K562 (cell line): ENCODE data around the gene KIF18B. TPM values are rescaled to one million over a fixed set of nuclear protein-coding genes. Genes with fewer than 3 reads are reported as not detected.

Source experiments
- CBX5 ChIP-seq: IDR thresholded peaks from 2 replicates; pipeline ENCODE4 v1.6.1; 2014; ENCODE audit warnings: low read depth, borderline replicate concordance
- CCNT2 ChIP-seq: IDR thresholded peaks from 2 replicates; pipeline ENCODE4 v1.6.1; 2011; ENCODE audit warnings: borderline replicate concordance, low read depth, mild to moderate bottlenecking, moderate library complexity, mixed read lengths, low read length; ENCODE audit not compliant: insufficient read length; ENCODE audit errors: extremely low read depth
- ELF2 ChIP-seq: fragments of 250-450 bp; sonication (Bioruptor Pico); IDR thresholded peaks from 2 replicates; pipeline ENCODE4 v1.5.0; 2021; ENCODE audit warnings: mild to moderate bottlenecking
- GABPA ChIP-seq: fragments of 200-800 bp; sonication (Bioruptor generic); conservative IDR thresholded peaks from 2 replicates; pipeline ENCODE4 v1.6.1; 2016; ENCODE audit warnings: low read depth, missing genetic modification characterization, missing compliant biosample characterization
- ILF3 ChIP-seq: fragments of 450-650 bp; IDR thresholded peaks from 2 replicates; pipeline ENCODE4 v1.6.1; 2018; ENCODE audit warnings: antibody characterized with exemption, mild to moderate bottlenecking, moderate library complexity, borderline replicate concordance
- MTA3 ChIP-seq: fragments of 450-650 bp; formaldehyde crosslinking; IDR thresholded peaks from 2 replicates; pipeline ENCODE4 v1.6.1; 2017; ENCODE audit warnings: mild to moderate bottlenecking, borderline replicate concordance
- MXI1 ChIP-seq: IDR thresholded peaks from 2 replicates; pipeline ENCODE4 v1.6.1; 2011; ENCODE audit warnings: low read depth, mild to moderate bottlenecking, improper control_type of control experiment, low read length
- NFE2L1 ChIP-seq: fragments of 450-650 bp; IDR thresholded peaks from 2 replicates; pipeline ENCODE4 v1.6.1; 2016; ENCODE audit warnings: missing genetic modification characterization, low read depth, mild to moderate bottlenecking, missing compliant biosample characterization, moderate library complexity, borderline replicate concordance
- PHF20 ChIP-seq: fragments of 450-650 bp; IDR thresholded peaks from 2 replicates; pipeline ENCODE4 v1.6.1; 2018; ENCODE audit not compliant: partially characterized antibody
- POU5F1 ChIP-seq: fragments of 150-350 bp; IDR thresholded peaks from 2 replicates; pipeline ENCODE4 v1.6.1; 2014; ENCODE audit warnings: borderline replicate concordance, low read length, low read depth, mild to moderate bottlenecking; ENCODE audit not compliant: partially characterized antibody
- ZEB2 ChIP-seq: fragments of 450-650 bp; IDR thresholded peaks from 2 replicates; pipeline ENCODE4 v1.6.1; 2016
- ZNF121 ChIP-seq: sonication (generic); formaldehyde crosslinking; conservative IDR thresholded peaks from 2 replicates; pipeline ENCODE4 v1.8.0; 2022; ENCODE audit warnings: missing genetic modification reagents
- ZNF263 ChIP-seq: sonication (generic); formaldehyde crosslinking; IDR thresholded peaks from 2 replicates; pipeline ENCODE4 v1.8.0; 2022; ENCODE audit warnings: mild to moderate bottlenecking, missing genetic modification reagents, borderline replicate concordance
- ZNF717 ChIP-seq: fragments of 250-450 bp; sonication (Bioruptor Pico); IDR thresholded peaks from 2 replicates; pipeline ENCODE4 v1.5.0; 2021
- polyA plus RNA-seq, 8 experiments: library from polyadenylated mRNA; depleted of rRNA in 4 of 8; stranded (reverse) in 5 of 8; unstranded in 3 of 8; fragments of >200 nt; fragmentation: Nextera tagmentation in 2 of 8; fragmentation: Illumina TruSeq in 1 of 8; extraction: Ambion mirVana in 2 of 8; extraction: Trizol in 1 of 8; gene quantifications; 2 replicates each; pipeline versions ENCODE4 v1.2.1 to v1.2.3, GENCODE V29; 2011 to 2014; ENCODE audit warnings: inconsistent platforms in 1 of 8, missing spikeins in 1 of 8
- total RNA-seq, 7 experiments: library from RNA; depleted of rRNA in 6 of 7; stranded (reverse); fragments of >200 nt in 6 of 7; fragmentation: Illumina TruSeq in 2 of 7; extraction: Trizol in 2 of 7; gene quantifications; 2 replicates each; pipeline versions ENCODE4 v1.2.1 to v1.2.3, GENCODE V29; 2011 to 2021; ENCODE audit warnings: low replicate concordance in 1 of 7
- TF ChIP-seq, protein P1 (sequence below): sonication (generic); formaldehyde crosslinking; IDR thresholded peaks from 2 replicates; pipeline ENCODE4 v1.8.0; 2023; ENCODE audit warnings: mild to moderate bottlenecking, missing genetic modification reagents
- TF ChIP-seq, protein P2 (sequence below), 2 experiments: fragments of 450-650 bp; IDR thresholded peaks; 2 replicates each; pipeline ENCODE4 v1.6.1; 2016; ENCODE audit warnings: mild to moderate bottlenecking in 2 of 2, borderline replicate concordance in 1 of 2, low read depth in 1 of 2, moderate library complexity in 1 of 2
- TF ChIP-seq, protein P3 (sequence below): IDR thresholded peaks from 2 replicates; pipeline ENCODE4 v1.6.1; 2011; ENCODE audit not compliant: insufficient read length; ENCODE audit errors: extremely low read depth

KIF18B gene
- total and polyA plus RNA-seq, 9 of the 15 experiments (the other 6 are each of a cell fraction or from before 2014, with no cell fraction given): 2.0 to 42.8 (median 13.2) TPM

DNA sequence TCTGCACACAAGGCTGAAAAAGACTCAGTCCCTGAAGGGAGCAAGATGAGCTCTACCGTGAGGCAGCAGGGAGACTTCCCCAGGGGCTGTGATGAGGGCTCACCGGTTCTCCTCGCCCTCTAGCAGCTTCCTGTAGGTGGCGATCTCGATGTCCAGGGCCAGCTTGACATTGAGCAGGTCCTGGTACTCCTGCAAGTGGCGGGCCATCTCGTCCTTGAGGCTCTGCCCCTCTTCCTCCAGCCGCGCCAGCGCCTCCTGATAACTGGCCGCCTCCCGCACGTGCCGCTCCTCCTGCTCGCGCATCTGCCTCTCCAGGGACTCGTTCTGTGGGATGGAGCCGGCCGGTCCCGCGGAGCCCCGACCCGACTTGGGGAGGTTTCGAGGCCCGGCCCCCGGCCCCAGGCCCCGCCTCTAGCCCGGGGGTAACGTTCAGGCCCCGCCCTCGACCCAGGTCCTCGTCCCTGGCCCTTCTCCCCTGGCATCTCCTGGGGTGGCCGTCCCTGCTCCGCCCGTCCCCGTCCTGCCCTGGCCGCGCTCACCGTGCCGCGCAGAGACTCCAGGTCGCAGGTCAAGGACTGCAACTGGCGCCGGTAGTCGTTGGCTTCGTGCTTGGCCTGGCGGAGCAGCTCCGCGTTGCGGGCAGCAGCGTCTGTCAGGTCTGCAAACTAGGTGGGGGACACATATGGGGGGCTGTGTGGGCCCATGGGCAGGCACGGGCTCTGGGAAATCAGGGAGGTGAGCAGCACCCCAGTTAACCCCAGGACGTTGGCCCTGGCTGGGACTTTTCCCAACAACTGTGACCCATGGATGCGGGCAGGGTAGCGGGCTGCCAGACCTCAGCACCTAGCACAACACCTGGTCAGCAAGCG is 36.2 kb downstream of the KIF18B start (continued):
- TF ChIP-seq ELF2 (no peak), NFE2L1 (tag) (no peak), ILF3 (no peak), PHF20 (no peak), ZNF717 (CRISPR knock-in tag) (no peak), CCNT2 (no peak), ZEB2 (0 out of 2 replicates have a peak, but pooled peaks have one; percentile 18), ZNF263 (CRISPR knock-in tag) (peak; percentile 36; the same call in 1 of the 2 replicates), MXI1 (no peak), CBX5 (no peak), POU5F1 (no peak), ZNF121 (no peak), MTA3 (0 out of 2 replicates have a peak, but pooled peaks have one; percentile 36), GABPA (tag) (no peak)
- TF ChIP-seq, protein P1, sequence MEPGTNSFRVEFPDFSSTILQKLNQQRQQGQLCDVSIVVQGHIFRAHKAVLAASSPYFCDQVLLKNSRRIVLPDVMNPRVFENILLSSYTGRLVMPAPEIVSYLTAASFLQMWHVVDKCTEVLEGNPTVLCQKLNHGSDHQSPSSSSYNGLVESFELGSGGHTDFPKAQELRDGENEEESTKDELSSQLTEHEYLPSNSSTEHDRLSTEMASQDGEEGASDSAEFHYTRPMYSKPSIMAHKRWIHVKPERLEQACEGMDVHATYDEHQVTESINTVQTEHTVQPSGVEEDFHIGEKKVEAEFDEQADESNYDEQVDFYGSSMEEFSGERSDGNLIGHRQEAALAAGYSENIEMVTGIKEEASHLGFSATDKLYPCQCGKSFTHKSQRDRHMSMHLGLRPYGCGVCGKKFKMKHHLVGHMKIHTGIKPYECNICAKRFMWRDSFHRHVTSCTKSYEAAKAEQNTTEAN (CRISPR knock-in tag): no peak
- TF ChIP-seq, protein P2, sequence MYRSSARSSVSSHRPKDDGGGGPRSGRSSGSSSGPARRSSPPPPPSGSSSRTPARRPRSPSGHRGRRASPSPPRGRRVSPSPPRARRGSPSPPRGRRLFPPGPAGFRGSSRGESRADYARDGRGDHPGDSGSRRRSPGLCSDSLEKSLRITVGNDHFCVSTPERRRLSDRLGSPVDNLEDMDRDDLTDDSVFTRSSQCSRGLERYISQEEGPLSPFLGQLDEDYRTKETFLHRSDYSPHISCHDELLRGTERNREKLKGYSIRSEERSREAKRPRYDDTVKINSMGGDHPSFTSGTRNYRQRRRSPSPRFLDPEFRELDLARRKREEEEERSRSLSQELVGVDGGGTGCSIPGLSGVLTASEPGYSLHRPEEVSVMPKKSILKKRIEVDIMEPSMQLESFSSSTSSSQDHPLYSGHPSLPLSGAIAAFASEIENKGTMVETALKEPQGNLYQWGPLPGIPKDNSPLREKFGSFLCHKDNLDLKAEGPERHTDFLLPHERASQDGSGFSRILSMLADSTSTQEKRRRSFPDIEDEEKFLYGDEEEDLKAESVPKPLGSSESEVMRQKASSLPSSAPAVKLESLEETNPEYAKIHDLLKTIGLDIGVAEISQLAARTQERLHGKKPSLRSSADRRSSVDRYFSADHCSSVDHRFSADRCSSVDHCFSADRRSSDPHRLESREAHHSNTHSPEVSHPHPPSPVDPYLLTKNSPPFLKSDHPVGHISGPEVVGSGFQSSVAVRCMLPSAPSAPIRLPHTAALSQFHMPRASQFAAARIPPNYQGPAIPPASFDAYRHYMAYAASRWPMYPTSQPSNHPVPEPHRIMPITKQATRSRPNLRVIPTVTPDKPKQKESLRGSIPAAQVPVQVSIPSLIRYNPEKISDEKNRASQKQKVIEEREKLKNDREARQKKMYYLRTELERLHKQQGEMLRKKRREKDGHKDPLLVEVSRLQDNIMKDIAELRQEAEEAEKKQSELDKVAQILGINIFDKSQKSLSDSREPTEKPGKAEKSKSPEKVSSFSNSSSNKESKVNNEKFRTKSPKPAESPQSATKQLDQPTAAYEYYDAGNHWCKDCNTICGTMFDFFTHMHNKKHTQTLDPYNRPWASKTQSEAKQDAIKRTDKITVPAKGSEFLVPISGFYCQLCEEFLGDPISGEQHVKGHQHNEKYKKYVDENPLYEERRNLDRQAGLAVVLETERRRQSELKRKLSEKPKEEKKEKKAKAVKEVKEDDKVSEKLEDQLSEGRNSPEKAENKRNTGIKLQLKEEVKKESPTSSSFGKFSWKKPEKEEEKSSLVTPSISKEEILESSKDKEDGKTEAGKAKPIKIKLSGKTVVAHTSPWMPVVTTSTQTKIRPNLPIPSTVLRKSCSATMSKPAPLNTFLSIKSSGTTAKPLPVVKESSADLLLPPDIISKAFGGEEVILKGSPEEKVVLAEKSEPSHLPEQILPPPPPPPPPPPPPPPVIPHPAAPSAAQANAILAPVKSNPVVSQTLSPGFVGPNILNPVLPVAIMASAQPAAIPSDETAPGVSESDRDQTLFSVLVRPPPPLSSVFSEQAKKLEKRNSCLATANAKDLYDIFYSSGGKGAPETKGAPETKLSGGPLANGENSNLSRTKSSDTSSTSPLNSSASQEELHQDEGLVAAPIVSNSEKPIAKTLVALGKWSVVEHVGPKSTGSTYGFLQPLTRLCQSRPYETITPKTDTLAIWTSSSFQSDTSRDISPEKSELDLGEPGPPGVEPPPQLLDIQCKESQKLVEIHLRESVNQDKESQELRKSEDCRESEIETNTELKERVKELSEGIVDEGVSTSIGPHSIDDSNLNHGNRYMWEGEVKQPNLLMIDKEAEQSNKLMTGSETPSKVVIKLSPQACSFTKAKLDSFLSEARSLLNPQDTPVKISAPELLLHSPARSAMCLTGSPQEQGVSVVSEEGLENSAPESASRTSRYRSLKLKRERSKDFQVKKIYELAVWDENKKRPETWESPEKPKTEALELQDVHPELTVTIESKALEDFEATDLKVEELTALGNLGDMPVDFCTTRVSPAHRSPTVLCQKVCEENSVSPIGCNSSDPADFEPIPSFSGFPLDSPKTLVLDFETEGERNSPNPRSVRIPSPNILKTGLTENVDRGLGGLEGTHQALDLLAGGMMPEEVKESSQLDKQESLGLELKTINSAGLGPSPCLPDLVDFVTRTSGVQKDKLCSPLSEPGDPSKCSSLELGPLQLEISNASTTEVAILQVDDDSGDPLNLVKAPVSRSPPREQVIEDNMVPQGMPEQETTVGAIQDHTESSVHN (IDR thresholded peaks at IDR 0.05; ENCODE audit: borderline replicate concordance in 1 of 2, low read depth in 1 of 2): no peak
- TF ChIP-seq, protein P3, sequence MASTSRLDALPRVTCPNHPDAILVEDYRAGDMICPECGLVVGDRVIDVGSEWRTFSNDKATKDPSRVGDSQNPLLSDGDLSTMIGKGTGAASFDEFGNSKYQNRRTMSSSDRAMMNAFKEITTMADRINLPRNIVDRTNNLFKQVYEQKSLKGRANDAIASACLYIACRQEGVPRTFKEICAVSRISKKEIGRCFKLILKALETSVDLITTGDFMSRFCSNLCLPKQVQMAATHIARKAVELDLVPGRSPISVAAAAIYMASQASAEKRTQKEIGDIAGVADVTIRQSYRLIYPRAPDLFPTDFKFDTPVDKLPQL: no peak
